ENCODE measurements around the gene CTTN.

CTTN gene

GRCh38 chr11:70410276-70411205 is 12.2 kb downstream of the CTTN start:
- DNase-seq, result no peak

GRCh38 chr11:70411713-70412452 is 13.6 kb downstream of the CTTN start:
- DNase-seq, result no peak

- DNase-seq, result no peak
These were observed 14.8 kb downstream of the CTTN start for GRCh38 chr11:70413151-70413550.

- DNase-seq, result no peak
These were observed 16.2 kb downstream of the CTTN start for GRCh38 chr11:70414341-70415100.

GRCh38 chr11:70415191-70415590 is 16.9 kb downstream of the CTTN start:
- no peak for DNase-seq

GRCh38 chr11:70415642-70416395 is 17.5 kb downstream of the CTTN start:
- DNase-seq, result no peak

- DNase-seq, result no peak
These were observed 18.6 kb downstream of the CTTN start for GRCh38 chr11:70416881-70417280.

GRCh38 chr11:70418130-70418529 is 19.8 kb downstream of the CTTN start:
- no peak for DNase-seq

- no peak for DNase-seq
These were observed 21.1 kb downstream of the CTTN start for GRCh38 chr11:70419307-70420007.

- DNase-seq, result no peak
These were observed 21.7 kb downstream of the CTTN start for GRCh38 chr11:70420008-70420464.

GRCh38 chr11:70420496-70420895 is 22.2 kb downstream of the CTTN start:
- no peak for DNase-seq

- no peak for DNase-seq
These were observed 22.8 kb downstream of the CTTN start for GRCh38 chr11:70421123-70421522.

- DNase-seq, result no peak
These were observed 24.6 kb downstream of the CTTN start for GRCh38 chr11:70422692-70423522.

GRCh38 chr11:70423523-70424505 is 25.5 kb downstream of the CTTN start:
- DNase-seq, result peak; percentile 39

- DNase-seq, result no peak
These were observed 26.5 kb downstream of the CTTN start for GRCh38 chr11:70424765-70425344.

GRCh38 chr11:70427436-70427835 is 29.1 kb downstream of the CTTN start:
- DNase-seq, result no peak

GRCh38 chr11:70428701-70429427 is 30.5 kb downstream of the CTTN start:
- no peak for DNase-seq

GRCh38 chr11:70429428-70429705 is 31.0 kb downstream of the CTTN start:
- no peak for DNase-seq
